GM12801 (cell line): ENCODE data around the gene KIF4A.

ENCODE experiments used
- TF ChIP-seq, protein P1 (sequence below): IDR thresholded peaks from one replicate; pipeline ENCODE4 v1.5.1; 2011; ENCODE audit warnings: control low read depth; ENCODE audit not compliant: insufficient read length; ENCODE audit errors: extremely low read depth

KIF4A gene

DNA sequence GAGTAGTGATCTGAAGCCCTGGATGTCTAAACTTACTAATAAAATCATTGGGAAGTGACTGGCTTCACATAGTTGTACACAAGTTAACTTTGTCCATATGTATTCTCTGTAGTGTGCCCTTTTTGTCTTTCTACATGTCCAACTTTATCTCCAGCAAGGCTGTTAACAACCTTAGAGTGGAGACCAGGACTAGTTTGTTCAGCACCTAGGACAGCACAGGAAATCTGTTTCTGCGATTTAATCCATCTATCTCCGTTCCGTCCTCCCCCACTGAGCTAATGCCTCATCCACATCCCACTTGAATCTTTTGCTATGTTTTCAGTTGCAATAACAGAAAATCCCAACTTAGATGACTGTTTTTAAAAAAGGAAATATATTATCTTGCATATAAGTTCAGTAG, 25.1 kb upstream of the KIF4A start:
- TF ChIP-seq, protein P1, sequence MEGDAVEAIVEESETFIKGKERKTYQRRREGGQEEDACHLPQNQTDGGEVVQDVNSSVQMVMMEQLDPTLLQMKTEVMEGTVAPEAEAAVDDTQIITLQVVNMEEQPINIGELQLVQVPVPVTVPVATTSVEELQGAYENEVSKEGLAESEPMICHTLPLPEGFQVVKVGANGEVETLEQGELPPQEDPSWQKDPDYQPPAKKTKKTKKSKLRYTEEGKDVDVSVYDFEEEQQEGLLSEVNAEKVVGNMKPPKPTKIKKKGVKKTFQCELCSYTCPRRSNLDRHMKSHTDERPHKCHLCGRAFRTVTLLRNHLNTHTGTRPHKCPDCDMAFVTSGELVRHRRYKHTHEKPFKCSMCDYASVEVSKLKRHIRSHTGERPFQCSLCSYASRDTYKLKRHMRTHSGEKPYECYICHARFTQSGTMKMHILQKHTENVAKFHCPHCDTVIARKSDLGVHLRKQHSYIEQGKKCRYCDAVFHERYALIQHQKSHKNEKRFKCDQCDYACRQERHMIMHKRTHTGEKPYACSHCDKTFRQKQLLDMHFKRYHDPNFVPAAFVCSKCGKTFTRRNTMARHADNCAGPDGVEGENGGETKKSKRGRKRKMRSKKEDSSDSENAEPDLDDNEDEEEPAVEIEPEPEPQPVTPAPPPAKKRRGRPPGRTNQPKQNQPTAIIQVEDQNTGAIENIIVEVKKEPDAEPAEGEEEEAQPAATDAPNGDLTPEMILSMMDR = no peak

DNA sequence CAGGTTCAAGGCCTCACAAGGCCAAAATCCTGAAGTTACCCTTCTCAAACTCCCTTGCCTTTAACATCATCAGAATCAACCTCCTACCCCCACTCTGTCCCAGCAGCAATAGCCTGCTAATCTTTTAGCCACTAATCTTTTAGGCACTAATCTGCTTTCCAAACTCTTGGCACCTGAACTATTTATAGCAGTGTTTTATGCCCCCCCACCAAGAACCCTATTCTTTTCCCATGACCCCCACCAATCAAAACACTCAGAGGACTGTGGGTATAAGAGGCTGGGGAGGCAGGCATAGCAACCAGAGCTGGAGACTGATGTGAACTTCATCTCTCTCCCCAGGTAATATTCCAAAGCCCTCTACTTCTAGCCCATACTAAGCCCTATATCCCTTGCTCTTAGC, 21.9 kb upstream of the KIF4A start, which contains the start of gene ARR3:
TSS of gene ARR3 (plus strand) at position 301 of the 400 bp plus-strand sequence. CDS start 1,052 bp downstream, outside the sequence.
- TF ChIP-seq, protein P1 = no peak

- TF ChIP-seq, protein P1 = no peak
Measured at GRCh38 chrX:70279081-70279480, 10.8 kb upstream of the KIF4A start.

DNA sequence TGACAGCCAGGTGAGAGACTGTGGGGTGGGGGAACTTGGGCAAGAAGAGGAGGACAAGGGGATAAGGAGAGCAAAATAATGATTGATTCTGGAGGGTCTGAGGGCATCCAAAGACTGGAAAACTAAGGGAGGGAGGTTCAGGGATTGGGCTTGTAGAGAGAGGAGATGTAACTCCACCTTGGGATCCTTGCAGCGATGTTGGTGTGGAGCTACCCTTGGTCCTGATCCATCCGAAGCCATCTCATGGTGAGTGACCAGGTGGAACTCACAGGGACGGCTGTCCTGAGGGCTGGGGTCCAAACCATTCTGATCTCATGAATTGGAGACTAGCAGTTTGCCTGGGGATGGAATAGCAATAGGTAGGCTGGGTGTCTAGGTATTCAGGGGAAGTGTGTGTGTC, 9.3 kb upstream of the KIF4A start:
- TF ChIP-seq, protein P1 = no peak

- TF ChIP-seq, protein P1 = no peak
Measured at GRCh38 chrX:70281951-70282350, 8.0 kb upstream of the KIF4A start, which contains the start of gene RAB41. Gene RAB41 (plus strand): TSS chrX:70282172. CDS start chrX:70282218, 46 bp downstream.

DNA sequence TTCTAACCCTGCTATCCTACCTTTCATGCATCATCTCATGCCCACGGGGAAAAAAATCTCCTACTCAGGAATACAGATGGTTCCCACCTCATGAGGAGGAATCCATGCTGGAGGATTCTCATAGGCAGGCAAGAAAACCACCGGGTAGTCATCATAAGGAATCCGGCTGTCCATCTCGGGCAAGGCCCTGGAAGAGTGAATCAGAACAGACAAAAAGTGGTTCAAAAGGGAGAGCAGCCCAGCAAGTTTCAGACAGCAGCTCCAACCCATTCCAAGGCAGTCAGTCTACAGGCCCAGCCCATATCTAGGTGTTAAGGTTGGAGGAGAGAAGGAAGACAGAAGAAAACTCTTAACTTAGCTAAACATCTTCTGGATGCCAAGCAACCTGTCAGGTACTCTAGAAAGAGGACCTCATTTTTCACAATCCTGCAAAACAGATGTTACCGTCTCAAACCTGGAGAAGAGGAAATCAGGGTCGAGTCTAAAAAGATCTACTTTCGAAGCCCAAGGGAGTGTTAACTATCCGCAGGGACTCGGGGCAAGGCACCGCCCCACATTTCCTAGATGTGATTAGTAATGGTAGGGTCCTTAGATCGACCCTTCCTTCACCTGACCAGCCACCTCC, 624 bp upstream of the KIF4A start:
- TF ChIP-seq, protein P1 = no peak

DNA sequence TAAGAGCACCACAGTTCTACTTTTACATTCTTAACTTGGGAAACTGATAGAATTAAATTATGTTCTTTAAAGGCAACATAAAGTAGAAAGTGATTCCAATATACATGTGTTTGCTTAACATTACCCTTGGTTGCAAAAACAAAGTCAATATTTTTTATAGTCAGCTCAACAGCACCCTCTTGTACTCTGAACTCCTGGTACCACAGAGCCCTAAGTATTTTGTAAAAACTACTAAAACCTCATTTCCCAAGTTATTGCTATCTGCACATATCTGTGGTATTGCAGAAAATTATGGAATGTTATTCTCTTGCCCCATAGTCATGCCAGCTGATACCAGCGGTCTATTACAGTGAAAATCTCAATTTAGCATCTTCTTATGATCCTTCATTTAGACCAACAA, 2.9 kb downstream of the KIF4A start:
- TF ChIP-seq, protein P1 = no peak
